Measurements from ENCODE around the gene AHNAK. TPM values are rescaled to one million over a fixed set of nuclear protein-coding genes. Genes with fewer than 3 reads are reported as not detected.

AHNAK gene
- total RNA-seq, 3 donors from 2014 or later (not counting 1 experiment from before 2014, with no cell fraction given), result 623 to 740 (median 677) TPM

DNA sequence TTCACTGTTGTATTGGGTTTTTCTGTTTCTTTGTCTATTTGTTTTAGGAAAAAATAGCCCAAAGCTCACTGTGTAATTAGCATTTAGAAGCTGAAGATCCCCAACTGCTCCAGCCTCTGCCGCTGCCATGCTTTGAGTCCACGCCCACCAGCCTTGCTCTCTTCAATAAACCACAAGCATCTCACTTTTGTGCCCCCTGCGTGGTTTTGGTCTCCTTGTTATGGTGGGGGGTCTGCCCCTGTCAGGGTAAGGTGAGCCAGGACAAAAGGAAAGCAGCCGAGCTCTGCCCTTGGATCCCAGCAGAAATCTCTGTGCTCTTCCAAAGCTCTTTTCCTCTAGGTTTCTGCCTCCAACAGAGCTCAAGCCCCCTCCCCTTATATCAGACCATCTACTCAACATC, 123.6 kb downstream of the AHNAK start:
- Mint-ChIP-seq H3K27me3 (ENCODE audit: low read depth in 2 of 2) (no peaks in the 10 kb centered on the region), H3K4me1 (peaks cover 26 to 28% of the 10 kb centered on the region in 2 donors), H3K36me3 (no peaks in the 10 kb centered on the region), H3K27ac (no peak overlapping the region), H3K9me3 (no peaks in the 10 kb centered on the region), H3K4me3 (no peak overlapping the region)
- Histone ChIP-seq H3K4me1 (ENCODE audit: control insufficient read depth, insufficient read depth, low read length) (peaks cover 11% of the 10 kb centered on the region), H3K27ac (ENCODE audit: low read length) (no peak overlapping the region), H3K4me3 (ENCODE audit: low read length) (no peak overlapping the region), H3K9me3 (ENCODE audit: control insufficient read depth, insufficient read depth, low read length) (no peaks in the 10 kb centered on the region), H3K27me3 (ENCODE audit: control insufficient read depth, insufficient read depth, low read length) (no peaks in the 10 kb centered on the region), H3K36me3 (ENCODE audit: control insufficient read depth, insufficient read depth, low read length) (no peaks in the 10 kb centered on the region)
- ATAC-seq (no peak), DNase-seq (no peak)
- TF ChIP-seq, protein P1, sequence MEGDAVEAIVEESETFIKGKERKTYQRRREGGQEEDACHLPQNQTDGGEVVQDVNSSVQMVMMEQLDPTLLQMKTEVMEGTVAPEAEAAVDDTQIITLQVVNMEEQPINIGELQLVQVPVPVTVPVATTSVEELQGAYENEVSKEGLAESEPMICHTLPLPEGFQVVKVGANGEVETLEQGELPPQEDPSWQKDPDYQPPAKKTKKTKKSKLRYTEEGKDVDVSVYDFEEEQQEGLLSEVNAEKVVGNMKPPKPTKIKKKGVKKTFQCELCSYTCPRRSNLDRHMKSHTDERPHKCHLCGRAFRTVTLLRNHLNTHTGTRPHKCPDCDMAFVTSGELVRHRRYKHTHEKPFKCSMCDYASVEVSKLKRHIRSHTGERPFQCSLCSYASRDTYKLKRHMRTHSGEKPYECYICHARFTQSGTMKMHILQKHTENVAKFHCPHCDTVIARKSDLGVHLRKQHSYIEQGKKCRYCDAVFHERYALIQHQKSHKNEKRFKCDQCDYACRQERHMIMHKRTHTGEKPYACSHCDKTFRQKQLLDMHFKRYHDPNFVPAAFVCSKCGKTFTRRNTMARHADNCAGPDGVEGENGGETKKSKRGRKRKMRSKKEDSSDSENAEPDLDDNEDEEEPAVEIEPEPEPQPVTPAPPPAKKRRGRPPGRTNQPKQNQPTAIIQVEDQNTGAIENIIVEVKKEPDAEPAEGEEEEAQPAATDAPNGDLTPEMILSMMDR (IDR thresholded peaks at IDR 0.05), result no peak
- intact Hi-C loops (cut with micrococcal nuclease), result no loop called here
- 60% methylated on average over 4 of the region's 4 CpGs for WGBS (ENCODE audit: insufficient coverage)

DNA sequence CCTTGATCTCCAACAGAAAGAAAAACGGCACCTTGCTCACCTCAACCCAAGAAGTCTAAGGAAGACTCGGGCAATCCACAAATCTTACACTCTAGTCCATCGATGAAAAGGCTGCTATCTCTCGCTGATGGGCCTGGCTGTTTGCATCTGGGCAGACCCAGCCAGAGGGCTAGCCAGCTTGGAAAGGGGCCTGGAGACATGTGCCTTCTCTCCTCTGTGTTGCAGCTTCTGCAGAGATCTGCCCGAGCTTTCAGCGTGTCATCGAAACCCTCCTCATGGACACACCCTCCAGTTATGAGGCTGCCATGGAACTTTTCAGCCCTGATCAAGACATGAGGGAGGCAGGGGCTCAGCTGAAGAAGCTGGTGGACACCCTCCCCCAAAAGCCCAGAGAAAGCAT, 124.6 kb downstream of the AHNAK start:
- no peaks in the 10 kb centered on the region for H3K36me3 Mint-ChIP-seq

DNA sequence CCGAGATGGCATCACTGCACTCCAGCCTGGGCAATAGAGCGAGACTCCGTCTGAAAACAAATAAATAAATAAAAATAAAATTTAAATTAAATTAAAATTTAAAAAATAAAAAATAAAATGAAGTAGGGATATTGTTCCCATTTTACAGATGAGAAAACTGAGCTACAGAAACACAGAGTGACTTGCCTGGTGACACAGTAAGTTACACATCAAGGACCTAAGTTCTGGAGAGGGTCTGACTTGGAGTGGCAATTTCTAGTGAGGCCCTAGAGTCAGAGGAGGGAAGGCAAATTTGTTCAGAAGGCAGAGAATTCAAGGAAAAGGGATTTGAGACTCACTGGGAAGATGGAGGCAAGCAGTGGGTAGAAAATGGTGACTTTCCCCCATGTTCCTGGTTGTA, 125.7 kb downstream of the AHNAK start:
- intact Hi-C loops (cut with micrococcal nuclease), result no loop called here
- no peak overlapping the region for H3K4me3 Mint-ChIP-seq
- Histone ChIP-seq H3K27ac (ENCODE audit: low read length) (no peak overlapping the region), H3K27me3 (ENCODE audit: control insufficient read depth, insufficient read depth, low read length) (no peaks in the 10 kb centered on the region), H3K36me3 (ENCODE audit: control insufficient read depth, insufficient read depth, low read length) (no peaks in the 10 kb centered on the region), H3K9me3 (ENCODE audit: control insufficient read depth, insufficient read depth, low read length) (no peaks in the 10 kb centered on the region), H3K4me1 (ENCODE audit: control insufficient read depth, insufficient read depth, low read length) (peaks cover 6% of the 10 kb centered on the region), H3K4me3 (ENCODE audit: low read length) (no peak overlapping the region)
- DNase-seq (no peak), ATAC-seq (no peak)
- no peaks in the 10 kb centered on the region for H3K27me3 Mint-ChIP-seq (ENCODE audit: low read depth in 2 of 2)
- H3K4me1 Mint-ChIP-seq, result peaks cover 6 to 8% of the 10 kb centered on the region in 2 donors
- TF ChIP-seq, protein P1 (IDR thresholded peaks at IDR 0.05), result no peak
- WGBS (ENCODE audit: insufficient coverage), result 100% methylated on average over 1 of the region's 3 CpGs
- H3K27ac Mint-ChIP-seq, result no peak overlapping the region
- H3K9me3 Mint-ChIP-seq, result no peaks in the 10 kb centered on the region
- no peaks in the 10 kb centered on the region for H3K36me3 Mint-ChIP-seq

More for the DNA sequence above, 124.6 kb downstream of the AHNAK start:
- Histone ChIP-seq H3K4me3 (ENCODE audit: low read length) (no peak overlapping the region), H3K27ac (ENCODE audit: low read length) (no peak overlapping the region), H3K9me3 (ENCODE audit: control insufficient read depth, insufficient read depth, low read length) (no peaks in the 10 kb centered on the region), H3K4me1 (ENCODE audit: control insufficient read depth, insufficient read depth, low read length) (peaks cover 11% of the 10 kb centered on the region), H3K36me3 (ENCODE audit: control insufficient read depth, insufficient read depth, low read length) (no peaks in the 10 kb centered on the region), H3K27me3 (ENCODE audit: control insufficient read depth, insufficient read depth, low read length) (no peaks in the 10 kb centered on the region)
- intact Hi-C loops (cut with micrococcal nuclease), result no loop called here
- peaks cover 18 to 19% of the 10 kb centered on the region in 2 donors for H3K4me1 Mint-ChIP-seq
- ATAC-seq (no peak), DNase-seq (no peak)
- 94% methylated on average over 7 of the region's 7 CpGs for WGBS (ENCODE audit: insufficient coverage)
- no peak overlapping the region for H3K27ac Mint-ChIP-seq
- no peak overlapping the region for H3K4me3 Mint-ChIP-seq
- TF ChIP-seq, protein P1 (IDR thresholded peaks at IDR 0.05), result no peak
- no peaks in the 10 kb centered on the region for H3K27me3 Mint-ChIP-seq (ENCODE audit: low read depth in 2 of 2)
- no peaks in the 10 kb centered on the region for H3K9me3 Mint-ChIP-seq

DNA sequence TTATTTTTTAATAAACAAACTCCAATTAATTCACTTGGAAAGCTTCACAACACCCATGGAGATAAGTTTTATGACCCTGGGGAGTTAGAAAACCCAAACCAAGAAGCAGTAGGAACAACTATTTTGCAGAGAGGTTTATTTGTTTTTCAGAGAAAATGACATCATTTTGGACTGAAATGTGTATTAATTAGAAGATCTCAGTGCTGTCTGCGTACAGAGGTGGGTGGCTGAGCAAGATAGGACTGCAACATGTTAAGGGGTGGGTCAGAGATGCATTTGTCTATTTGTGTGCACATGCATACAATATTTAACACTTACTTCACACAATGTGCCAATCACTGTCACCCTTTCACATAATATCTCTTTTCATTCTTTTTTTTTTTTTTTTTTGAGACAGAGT, 126.7 kb downstream of the AHNAK start:
- no peak overlapping the region for H3K4me3 ChIP-seq (ENCODE audit: low read length)
- TF ChIP-seq, protein P1 (IDR thresholded peaks at IDR 0.05), result no peak
- WGBS (ENCODE audit: insufficient coverage), result 83% methylated on average over 1 of the region's 1 CpG
- H3K27ac ChIP-seq (ENCODE audit: low read length), result no peak overlapping the region
- DNase-seq (no peak), ATAC-seq (no peak)
- peaks cover 5% of the 10 kb centered on the region for H3K4me1 ChIP-seq (ENCODE audit: control insufficient read depth, insufficient read depth, low read length)
- H3K27me3 ChIP-seq (ENCODE audit: control insufficient read depth, insufficient read depth, low read length), result no peaks in the 10 kb centered on the region
- no peaks in the 10 kb centered on the region for H3K36me3 ChIP-seq (ENCODE audit: control insufficient read depth, insufficient read depth, low read length)
- Mint-ChIP-seq H3K36me3 (no peaks in the 10 kb centered on the region), H3K27me3 (ENCODE audit: low read depth in 2 of 2) (peaks cover 0 to 3% of the 10 kb centered on the region in 2 donors), H3K9me3 (no peaks in the 10 kb centered on the region), H3K4me1 (peaks cover 6 to 7% of the 10 kb centered on the region in 2 donors), H3K4me3 (no peak overlapping the region), H3K27ac (no peak overlapping the region)
- intact Hi-C loops (cut with micrococcal nuclease), result no loop called here
- no peaks in the 10 kb centered on the region for H3K9me3 ChIP-seq (ENCODE audit: control insufficient read depth, insufficient read depth, low read length)
